Bone marrow (tissue), 2 donors: ENCODE results near the gene ZBTB18.

Experiments
- DNase-seq, 2 donors: peaks; one replicate each; lab custom pipeline; 2025; lab: John Stamatoyannopoulos, UW

The ZBTB18 gene

DNA sequence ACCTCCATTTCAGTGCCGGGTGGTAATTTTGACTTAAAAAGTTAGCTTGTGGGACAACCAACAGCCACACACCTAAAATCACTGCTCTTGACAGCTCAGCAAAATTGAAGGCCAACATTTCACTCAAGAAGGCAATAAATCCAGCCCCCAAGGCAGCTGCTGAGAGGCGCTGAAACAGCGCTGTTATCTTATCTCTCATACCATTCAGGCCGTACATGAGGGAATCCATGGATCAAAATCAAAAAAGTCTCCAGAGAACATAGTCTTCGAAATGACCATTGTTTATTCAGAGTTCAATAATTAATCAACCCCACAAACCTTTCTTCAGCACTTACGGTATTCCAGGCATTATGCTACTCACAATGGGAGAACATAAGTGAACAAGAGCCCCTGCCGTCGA, 38.5 kb downstream of the ZBTB18 start:
- DNase-seq, result no peak

DNA sequence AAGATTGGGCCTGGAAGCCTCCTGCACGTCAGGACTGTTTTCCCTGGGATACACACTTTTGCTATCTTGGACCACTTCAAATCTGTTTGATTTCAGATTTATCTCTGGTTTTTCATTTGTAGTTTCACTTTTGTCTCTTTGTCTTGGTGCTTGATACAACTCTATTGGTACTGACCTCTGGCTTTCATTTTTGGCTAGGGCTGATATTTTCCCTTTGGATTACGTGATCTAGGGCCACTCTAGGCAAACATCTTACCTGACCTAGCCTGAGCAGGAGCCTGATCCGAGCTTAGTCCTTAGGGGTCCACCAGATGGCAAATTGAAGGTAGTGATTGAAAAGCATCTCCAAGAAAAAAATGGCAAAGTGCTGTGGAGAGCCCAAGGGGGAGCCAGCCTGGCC, 39.6 kb downstream of the ZBTB18 start:
- no peak for DNase-seq

DNA sequence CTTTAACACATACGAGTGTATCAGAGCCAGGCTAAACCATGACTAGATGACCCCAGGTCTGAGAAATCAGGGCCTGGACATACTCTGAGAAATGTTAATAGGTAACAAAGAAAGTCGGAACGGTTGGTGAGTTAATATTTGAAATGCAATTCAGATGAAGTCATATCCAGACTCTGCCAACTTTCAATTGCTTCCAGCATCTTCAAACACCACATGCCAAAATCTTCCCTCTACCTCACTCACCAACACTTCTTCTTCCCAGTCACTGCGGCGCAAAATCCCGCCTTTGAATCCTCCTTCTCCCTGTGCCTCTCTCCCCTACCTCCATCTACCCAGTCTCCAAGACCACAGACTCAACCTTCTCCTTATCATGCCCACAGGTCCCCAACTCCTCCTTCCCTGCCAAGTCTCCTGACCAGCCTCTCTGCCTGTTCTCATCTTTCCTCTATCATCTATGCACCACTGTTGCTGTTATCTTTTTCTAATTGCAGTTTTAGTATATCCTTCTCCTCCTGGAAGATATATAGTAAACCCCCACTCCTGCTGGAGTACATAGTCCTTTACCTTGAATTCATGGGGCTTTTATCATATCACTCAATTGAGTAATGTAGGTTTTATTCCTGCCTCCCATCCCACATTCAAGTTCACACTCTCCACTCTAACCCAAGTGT, 41.3 kb downstream of the ZBTB18 start:
- no peak for DNase-seq

DNA sequence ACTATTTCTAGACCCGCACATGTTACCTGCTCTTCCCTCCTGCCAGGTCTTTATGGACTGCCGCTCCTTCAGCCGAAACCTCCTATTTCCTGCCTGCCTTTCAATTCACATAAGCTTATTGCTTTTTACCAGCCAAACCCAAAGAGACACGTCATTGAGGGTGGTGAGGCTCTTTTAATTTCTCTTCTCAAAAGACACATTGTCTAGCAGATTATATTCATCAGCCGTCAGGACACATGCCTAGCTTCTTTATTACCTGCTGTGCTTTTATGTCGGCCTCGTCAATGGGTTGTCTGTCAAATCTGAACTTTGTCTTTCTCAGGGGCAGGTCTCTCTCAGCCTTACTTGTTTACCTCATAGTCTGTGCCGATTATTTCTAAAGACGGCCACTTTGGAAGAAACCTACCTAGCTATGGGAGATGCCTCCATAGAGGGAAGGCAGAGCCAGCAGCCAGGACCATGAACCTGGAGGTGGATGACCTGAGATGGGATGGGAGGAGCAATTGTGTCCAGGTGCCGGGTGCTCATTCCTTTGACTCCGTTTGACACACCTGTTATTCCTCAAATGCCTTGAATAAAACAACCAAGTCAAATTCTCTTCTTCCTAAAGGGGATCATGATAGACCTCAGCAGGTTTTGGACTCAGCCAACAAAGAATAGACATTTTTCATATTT, 42.0 kb downstream of the ZBTB18 start:
- DNase-seq, result no peak

DNA sequence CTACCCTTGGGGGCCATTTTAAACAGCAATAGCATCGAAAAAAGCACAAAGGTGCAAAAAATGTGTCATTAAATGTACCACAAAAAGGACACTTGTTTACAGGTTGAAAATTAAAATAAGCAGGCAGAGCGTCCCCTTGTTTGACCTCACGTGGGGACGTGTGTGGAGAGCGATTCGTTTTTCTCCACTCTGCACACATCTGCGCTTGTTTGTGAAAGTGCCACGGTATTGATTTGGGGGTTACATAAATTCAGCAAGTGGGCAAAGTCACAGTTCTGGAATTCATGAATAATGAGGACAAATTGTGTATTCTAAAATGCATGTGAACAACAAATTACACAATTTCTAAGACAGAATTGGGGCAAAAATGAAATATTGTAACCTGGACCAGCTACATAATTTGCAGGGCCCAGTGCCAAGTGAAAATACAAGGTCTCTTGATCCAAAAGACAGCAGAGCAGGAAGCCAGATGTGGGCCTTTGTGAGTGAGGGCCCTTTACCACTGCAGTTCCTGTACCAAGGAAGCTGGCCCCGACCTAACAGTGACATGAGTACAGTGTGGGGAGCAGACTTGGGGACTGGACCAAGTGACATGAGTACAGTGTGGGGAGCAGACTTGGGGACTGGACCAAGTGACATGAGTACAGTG, 43.9 kb downstream of the ZBTB18 start:
- no peak for DNase-seq

DNA sequence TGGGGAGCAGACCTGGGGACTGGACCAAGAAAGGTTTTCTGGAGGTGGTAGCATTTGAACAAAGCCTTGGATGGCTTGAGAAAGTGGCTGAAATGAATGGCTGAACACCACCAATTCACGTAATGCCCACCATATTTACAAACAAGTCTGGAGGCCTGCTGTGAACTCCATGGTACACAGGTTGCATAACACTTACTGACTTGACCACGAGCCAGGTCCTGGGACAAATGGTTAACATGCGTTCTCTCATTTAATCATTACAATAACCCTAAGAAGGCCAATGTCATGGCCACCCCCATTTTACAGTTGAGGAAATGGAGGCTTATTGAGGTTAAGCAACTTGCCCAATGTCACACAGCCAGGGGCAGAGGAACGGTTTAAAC, 44.4 kb downstream of the ZBTB18 start:
- no peak for DNase-seq

DNA sequence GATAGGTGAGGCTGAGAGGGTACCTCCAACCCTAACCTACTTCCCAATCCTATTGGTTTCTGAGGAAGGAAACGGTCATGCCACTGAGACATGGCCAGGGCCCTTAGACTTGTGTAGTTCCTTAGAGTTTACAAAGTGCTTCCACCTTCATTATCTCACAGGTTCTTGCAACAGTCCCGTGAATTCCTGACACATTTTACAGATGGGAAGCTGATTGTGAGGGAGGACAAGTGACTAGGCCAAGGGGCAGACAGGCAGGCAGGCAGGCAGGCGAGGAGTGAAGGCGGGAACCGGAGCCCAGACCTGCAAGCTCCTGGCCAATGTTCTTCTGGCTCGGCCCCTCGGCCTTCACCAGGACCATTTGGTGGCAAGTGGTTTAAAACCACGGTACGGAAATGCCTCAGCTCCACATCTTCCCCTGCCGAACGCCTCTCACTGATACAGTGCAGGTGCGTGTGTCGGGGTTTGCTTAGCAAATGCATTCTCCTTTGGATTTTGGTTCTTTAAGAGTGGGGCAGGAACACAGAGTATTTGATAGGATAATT, 45.1 kb downstream of the ZBTB18 start:
- no peak for DNase-seq

DNA sequence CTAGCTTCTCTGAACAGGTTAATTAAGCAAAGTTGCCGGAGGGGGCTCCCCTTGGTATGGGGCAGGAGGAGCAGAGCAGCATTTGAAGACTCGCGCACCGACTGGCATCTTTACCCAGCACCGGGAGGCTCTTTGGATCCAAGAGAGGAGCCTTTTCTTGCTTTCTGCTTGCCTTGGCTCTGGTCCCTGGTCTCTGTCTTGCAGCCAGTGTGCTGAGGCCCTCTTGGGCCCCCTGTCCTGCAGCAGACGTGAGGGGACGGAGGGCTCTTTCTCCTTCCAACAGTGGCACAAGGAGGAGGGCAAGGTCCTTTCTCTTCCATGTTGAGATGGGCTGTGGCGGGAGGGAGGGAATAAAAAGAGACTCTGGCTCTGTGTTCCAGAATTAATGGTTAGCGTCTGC, 45.6 kb downstream of the ZBTB18 start:
- no peak for DNase-seq

DNA sequence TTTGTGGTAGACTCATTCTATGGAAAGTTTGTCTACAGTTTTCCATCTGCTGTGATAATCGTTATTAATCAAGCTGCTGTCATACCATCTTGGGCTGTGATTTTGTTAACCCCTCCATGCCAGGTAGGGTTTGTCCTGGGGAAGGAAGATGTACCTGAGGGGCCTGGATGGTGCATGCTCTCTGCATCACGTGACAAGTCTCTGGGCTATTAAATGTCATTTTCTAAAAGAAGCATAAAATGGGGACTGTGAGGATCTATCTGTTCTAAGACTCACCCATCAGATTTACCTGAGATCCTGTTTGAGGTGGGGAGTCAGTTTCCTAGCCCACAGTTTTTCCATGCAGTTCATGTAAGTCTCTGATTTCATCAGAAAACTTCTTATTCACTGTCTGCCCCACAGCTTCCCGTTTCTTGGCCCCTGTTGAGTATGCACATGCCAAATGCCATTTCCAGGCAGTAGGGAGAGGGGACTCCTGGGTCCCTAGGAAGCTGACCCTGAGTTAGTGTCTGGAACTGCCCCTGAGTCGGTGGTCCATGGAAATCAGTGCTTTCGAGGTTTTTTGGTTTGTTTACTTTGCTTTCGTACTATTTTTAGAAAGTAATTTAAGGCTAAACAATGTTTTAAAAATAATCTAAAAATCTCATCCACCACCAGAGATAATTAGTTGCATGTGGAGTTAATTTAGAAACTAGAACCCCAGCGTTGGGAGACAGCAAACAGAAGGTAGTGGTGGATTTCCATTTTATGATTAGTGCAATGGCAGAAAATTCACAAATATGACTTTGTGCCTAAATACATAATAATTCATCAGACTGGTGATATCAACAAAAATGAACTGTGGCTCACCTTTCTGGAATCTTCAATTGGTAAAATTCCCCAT, 46.7 kb downstream of the ZBTB18 start:
- DNase-seq, result no peak

DNA sequence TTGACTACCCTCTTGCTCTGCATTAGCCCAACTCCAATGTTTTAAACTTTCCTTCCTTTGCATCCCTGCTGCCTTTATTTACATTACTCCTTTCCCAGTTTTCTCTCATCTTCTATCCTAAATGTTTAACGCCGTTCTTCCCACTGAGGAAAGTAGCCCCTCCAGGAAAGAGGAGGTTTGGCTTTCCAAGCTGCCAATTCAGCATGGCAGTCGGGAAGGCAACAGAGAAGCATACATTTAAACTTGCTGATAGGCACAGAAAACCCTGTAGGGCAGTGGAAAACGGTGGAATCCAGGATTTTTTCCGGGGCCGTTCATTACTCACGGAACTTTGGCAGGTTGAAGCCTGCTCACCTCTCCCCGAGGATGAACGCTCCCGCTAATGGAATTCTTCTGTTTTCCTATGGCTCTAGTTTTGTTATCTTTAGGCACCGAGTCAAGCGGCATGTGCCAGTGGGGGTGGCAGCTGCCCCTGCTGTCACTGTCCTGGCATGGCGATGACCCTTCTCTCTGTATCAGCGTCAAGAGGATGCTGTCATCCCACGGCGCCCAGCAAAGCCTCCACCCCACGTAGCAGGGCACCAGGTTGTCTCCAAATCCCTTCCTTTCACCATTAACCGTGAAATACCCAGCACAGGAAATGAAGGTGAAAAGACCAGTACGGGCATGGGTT, 48.3 kb downstream of the ZBTB18 start:
- no peak for DNase-seq

DNA sequence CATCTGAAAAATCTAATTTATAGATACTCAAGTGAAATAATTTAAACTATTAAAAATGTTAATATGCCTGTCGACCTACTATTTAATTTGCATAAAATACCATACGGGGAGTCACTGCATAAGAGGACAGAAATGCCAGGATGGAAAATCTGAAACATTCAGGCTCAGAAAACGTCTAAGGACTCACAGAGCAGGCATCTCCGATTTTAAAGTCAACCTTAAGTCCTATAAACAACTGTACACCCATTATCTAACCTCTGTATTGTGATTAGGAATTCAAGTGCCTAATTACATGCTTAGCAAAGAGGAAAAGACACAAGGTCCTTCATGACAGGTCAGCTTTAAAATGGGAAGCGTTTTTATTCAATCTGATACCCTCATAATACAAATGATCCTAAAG, 49.2 kb downstream of the ZBTB18 start:
- DNase-seq, result no peak

DNA sequence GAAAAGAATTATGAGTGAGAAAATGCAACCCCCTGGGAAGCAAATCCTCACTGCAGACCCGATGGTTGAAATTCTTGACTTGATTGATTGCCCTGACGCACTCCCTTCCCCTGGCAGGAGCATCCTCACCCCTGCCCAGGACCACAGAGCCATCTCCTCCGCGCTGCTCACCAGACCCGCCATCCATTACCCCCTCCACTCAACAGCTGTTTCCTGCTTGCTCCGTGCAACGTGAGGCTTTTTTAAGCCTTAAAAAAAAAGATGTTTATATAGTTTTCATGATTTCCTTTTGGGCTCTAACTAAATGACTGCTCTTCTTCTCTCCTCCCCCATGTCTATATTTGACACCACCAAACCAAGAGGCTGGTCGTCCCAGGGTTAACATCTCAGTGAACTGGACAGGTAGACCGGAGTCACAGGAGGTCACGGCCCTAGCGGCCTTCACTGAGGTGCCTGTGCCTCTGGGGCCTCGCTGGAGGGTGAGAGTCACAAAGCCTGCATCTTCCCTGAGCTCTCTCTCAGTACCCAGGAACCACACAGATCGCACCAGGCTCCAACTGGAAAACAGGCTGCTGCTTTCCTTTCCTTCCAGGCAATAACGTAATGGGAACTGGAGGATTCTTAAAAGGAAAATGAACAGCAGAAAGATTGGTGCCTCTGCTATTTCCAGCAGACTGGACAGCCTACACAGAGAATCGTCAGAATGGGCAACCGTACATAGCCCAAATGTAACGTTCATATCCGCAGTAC, 49.8 kb downstream of the ZBTB18 start:
- DNase-seq, result peak in 1 of 2 donors; percentile 93

DNA sequence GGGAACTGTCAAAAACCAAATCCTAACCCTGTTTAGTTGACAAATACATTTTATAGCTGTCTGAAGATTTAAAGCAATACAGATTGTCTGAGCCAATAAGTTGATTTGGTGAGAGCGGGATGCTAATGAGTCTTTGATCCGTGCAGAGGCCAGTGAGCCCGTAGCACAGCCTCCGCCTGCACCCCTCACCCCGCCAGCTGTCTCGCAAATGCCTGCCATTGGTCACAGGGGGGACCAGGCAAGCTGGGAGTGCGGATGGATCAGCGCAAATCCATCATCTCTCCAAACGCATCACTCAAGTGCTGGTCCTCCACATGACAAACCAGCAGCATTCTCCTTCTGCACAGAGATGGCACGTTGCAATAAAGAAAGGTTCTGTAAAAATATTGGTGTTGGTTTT, 51.0 kb downstream of the ZBTB18 start:
- no peak for DNase-seq

DNA sequence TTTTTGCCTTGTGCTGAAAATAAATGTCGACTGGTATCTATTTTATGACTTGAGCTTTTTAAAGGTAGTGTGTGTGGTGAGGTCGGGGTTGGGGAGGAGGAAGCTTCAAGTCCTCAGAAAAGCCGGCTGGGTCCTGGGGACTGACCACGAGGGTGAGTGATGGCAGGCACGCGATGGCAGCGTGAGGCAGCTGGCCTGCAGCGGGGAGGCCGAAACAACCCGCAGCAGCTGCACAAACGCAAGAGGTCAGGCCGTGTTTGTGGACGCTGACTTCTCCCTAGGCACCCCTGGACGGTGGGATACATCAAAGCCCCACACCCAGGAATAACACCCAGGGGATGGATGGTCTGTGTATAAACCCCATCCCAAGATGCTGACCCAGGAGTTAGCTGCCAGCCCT, 51.4 kb downstream of the ZBTB18 start:
- no peak for DNase-seq

DNA sequence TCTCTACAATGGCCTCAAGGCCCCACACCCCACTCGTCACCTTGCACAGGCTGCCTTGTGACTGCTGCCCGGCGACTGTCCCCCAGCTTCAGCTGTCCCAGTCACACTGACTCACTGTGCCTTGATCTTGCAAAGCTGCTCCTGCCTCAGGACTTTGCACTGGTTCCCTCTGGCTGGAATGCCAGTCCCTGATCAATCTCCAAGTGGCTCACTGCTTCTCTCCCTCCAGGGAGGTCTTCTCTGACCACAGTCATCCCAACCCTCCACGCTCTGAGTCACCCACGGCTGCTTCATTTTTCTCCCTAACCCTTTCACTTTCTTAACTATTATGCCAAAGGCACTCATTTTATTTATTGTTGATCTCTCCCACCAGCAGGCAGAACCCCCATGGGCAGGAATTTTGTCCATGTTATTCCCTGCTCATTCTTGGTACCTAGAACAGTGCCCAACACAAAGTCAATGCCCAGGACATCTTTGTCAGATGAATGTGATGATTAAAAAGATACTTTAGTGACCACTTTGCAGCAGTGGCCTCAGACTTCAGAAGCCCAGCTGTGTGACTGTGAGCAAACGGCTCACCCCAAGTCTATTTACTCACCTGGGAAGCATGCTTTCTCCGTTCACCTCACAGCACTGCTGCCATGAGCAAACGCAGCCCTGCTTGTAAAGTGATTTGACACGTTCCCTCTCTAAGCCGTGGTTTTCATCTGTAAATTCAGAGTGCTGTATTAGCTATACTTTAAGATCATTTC, 53.4 kb downstream of the ZBTB18 start:
- peak in 1 of 2 donors; percentile 30 for DNase-seq

DNA sequence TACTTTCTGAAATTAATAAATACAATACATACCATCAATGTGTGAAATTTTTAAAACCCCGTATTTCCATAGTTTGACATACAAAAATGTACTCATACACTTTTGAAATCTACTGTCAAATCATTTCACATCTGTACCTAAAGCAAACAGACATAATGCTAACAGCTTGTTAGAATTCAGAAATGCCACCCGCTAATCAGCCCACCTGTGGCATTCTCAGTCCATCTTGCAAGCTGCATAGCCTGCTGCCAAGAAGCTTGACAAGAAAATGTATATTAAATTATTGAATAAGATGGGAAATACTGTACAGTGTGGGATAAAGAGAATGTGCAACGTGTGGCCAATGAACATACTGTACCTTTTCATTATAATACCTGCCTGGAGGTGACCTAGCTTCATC, 55.1 kb downstream of the ZBTB18 start:
- no peak for DNase-seq
